NCI-H69 (cell line): ENCODE data around the gene RAB5A.
"Not testable (repeated sequence)": the region's sequence is repeated elsewhere in the genome, so short reads cannot be mapped to it uniquely, and the experiment has no call there.

Source experiments
- DNase-seq: peaks from one replicate; lab custom pipeline; 2025; lab: John Stamatoyannopoulos, UW

RAB5A gene

DNA sequence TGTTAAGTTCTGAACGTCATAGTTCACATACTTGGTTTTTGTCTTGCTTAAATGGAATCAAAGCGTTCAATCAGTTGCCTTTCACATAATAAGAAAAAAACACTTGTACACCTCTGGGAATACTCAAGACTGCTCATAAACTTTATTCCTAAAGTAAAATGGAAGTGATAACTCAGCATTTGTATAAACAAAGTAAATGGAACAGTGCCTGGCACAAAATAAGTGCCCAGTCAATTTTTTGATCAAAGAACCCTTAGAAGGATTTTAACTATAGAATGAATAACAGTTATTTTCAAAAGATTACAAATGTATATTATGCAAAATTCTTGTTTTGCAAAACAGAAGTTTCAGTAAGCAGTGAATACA, 1.3 kb downstream of the RAB5A start:
- DNase-seq: no peak

GRCh38 chr3:19950316-19950715, 3.4 kb downstream of the RAB5A start:
- no peak for DNase-seq

DNA sequence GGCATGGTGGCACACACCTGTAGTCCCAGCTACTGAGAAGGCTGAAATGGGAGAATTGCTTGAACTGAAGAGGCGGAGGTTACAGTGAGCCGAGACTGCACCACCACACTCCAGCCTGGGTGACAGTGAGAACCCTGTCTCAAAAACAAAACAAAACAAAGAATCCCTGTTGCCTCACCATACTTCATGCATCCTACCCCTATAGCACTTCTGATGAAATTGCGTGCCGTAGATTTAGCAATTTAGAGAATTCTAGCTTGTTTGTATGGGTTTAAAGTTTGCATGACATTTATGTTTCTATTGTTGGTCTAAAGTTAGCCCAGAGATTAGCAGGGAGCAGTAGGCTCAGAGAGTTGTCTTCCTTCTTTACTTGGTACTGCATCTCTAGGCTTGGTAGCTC, 7.8 kb downstream of the RAB5A start:
- no peak for DNase-seq

DNA sequence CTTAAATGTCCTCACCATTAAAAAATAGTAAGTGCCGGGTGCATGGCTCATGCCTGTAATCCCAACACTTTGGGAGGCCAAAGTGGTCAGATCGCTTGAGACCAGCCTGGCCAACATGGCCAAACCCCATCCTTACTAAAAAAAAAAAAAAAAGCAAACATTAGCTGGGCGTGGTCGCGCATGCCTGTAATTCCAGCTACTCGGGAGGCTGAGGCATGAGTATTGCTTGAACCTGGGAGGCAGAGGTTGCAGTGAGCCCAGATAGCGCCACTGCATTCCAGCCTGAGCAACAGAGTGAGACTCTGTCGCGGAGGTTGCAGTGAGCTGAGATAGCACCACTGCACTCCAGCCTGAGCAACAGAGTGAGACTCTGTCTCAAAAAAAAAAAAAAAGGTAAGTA, 10.5 kb downstream of the RAB5A start:
- not testable (repeated sequence) for DNase-seq

DNA sequence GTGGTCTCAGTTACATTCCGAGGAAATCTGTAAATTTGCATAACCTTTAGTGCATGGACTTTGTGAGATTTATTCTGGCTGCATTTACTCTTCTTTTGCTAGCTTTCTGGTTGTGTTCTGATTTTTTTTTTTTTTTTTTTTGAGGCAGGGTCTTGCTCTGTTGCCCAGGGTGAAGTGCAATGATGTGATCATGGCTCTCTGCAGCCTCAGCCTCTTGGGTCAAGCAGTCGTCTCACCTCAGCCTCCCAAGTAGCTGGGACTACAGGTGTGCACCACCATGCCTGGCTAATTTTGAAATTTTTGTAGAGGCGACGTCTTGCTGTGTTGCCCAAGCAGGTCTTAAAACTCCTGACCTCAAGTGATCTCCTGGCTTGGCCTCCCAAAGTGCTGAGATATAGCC, 12.6 kb downstream of the RAB5A start:
- no peak for DNase-seq

DNA sequence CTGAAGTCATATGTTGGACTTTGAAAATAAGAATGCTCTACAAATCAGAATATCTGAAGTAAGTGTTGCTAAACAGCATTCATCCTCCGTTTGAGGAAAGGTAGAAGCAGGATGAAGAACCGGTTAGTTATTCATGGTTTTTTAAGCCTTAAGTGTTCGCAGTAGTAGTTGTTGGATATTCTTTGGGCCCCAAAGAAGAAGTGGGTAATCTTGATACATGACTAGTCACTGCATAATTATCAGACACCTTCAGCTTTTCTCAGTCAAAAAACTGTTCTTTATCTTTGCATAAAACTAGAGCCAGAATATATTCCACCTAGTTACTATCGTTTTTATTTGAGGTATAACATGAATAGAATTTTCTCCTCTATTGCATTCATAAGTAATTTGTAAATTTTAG, 13.8 kb downstream of the RAB5A start:
- no peak for DNase-seq

- DNase-seq: no peak
These were observed 15.1 kb downstream of the RAB5A start for GRCh38 chr3:19961960-19962359.

DNA sequence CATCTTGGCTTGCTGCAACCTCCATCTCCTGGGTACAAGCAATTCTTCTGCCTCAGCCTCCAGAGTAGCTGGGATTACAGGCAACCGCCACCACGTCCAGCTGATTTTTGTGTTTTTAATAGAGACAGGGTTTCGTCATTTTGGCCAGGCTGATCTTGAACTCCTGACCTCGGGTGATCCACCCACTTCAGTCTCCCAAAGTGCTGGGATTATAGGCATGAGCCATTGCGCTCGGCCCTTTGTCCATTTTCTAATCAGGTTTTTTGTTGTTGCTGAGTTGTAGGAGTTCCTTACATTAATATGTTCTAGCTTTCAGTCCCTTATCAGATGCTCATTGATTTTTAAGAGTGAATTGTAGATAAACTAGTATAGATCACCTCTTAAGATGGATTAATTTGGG, 20.3 kb downstream of the RAB5A start:
- DNase-seq: no peak

GRCh38 chr3:19967812-19968211, 20.9 kb downstream of the RAB5A start:
- no peak for DNase-seq

GRCh38 chr3:19970327-19970726, 23.4 kb downstream of the RAB5A start:
- DNase-seq: no peak

DNA sequence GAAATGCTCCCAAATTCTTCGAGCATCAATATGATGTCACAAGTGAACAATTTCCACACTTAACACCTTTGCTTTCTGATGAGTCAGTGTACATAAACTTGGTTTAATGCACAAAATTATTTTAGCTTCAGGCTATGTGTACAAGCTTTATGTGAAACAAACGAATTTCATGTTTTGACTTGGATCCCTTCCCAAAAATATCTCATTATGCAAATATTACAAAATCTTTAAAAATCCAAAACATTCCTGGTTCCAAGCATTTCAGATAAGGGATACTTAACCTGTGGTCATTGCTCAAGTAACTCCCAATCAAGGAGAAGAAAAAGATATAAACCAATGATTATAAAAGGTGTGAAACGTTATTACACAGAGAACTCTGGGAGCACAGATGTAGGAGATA, 25.2 kb downstream of the RAB5A start:
- DNase-seq: no peak

- not testable (repeated sequence) for DNase-seq
These were observed 42.0 kb downstream of the RAB5A start for GRCh38 chr3:19988904-19989303.

DNA sequence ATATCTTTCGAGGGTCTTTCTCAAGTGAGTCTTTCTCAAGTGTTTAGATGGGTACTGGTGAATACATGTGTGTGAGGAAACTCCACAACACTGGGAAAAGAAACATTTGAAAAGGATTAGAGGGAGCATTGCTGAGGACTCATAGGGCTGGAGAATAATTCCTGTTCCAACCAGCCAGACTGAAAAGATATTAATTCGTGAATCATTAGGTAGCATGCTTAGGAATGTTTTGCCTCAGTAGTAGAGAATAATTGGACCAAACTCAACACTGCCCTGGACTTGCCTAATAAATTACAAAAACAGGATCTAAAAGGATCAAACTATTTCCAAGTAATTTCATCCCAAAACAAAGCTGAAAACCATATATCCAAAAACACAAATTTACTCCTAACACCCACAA, 47.9 kb downstream of the RAB5A start:
- DNase-seq: no peak

GRCh38 chr3:19997502-19997901, 50.6 kb downstream of the RAB5A start:
- no peak for DNase-seq

DNA sequence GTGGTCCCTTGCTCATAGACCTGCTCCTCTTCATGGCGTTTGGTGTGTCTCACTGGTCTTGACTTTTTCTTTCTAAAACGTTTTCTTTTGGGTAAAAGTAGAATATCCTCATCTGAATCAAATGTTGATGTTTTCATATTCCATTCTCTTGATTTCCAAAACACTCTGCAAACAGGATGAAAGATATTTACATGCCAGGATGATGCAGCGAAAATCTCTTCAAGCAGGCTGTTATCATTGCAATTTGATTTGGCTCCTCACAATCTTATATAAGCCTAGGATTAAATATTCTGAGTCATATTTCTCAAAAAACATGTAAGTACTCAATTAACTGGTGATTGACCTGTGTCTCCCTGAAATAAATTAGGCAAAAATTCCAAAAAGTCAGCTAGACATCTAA, 55.0 kb downstream of the RAB5A start:
- DNase-seq: no peak

DNA sequence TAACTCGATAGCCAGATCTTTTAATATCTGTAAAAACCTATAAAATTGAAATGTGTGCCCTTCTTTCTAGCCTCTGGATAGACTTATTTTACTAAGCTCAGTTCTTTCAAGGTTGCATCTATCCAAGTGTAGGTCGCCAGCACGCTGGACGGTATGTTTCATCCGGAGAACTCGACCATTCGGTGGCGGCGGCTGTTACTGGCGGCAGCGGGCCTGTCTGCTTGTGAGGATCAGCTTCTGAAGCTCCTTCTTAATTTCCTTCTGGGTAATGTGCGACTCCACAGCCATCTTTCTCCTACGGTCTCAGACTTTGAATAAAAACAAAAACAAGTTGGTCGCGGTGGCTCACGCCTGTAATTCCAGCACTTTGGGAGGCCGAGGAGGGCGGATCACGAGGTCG, 61.1 kb downstream of the RAB5A start:
- no peak for DNase-seq

GRCh38 chr3:20008646-20009045, 61.7 kb downstream of the RAB5A start:
- DNase-seq: no peak

DNA sequence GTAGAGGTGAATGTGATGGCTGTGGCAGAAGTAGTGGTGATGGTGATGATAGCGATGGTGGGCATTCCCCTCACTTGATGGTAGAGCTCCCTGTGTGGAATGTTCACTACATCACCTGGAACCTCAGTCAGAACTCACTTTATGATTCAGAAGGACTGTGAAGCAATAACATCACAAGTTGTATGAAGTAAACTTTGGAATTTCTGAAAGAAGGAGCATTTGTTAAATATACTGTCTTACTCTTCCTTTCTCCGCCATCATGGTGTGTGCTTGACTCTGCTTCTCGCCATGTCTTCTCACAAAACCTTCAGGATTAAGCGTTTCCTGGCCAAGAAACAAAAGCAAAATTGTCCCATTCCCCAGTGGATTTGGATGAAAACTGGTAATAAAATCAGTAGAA, 65.3 kb downstream of the RAB5A start, which contains the start of gene PP2D1:
TSS of gene PP2D1 (minus strand) at position 101 of the 400 bp plus-strand sequence. CDS start 192 bp downstream, outside the sequence.
- DNase-seq: no peak

DNA sequence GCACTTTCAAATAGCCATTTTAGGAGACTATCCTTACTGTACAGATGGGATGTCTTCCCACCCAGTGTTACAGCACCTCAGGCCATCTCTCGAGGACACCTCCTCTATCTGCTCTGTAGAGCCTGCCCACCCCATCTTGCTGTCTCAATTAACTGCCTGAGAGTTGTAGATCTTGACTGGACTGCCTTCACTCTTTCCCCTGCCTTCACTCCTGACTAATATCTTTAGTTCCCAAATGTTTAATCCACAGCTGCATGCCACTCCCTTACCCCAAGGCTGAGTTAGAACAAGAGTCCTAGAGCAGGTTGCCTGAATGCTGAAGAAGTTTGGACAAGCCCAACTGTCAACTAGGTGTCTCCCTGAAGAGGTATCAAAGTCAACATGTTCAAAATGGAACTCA, 66.5 kb downstream of the RAB5A start:
- DNase-seq: no peak

- no peak for DNase-seq
These were observed 68.6 kb downstream of the RAB5A start for GRCh38 chr3:20015525-20015924.

- DNase-seq: not testable (repeated sequence)
These were observed 69.2 kb downstream of the RAB5A start for GRCh38 chr3:20016076-20016475.

DNA sequence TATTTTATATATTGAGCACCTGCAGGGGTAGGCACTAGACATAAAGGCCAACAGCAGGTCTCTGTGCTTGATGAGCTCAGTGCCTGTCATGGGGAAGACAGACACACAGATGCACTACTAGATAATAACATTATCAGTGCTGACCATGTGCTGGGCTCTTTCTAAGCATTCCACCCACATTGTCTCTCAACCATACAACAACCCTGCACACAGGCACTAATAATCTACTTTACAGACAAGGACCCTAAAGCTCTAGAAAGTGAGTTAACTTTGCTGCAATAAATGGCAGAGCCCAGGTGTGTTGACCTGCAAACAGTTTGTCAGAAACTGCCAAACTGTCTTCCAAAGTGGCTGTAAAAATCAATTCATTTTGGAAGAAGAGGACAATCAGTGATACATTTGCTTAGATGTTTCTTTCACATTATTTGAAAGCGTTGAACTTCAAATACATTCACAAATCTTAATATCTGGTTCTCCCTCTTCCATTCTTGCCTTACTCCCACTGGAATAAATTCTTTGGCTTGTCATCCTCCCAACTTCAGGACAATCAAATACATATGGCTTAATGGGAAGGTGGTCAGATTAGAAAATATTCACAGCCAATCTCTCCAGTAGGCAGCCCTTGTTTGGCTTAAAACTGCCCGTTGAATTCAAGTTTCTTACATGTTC, 76.2 kb downstream of the RAB5A start:
- DNase-seq: no peak

GRCh38 chr3:20023623-20024405, 76.9 kb downstream of the RAB5A start:
- no peak for DNase-seq

- DNase-seq: no peak
These were observed 80.2 kb downstream of the RAB5A start for GRCh38 chr3:20027136-20027535.
